ENCODE data around the gene ADI1. TPM values are rescaled to one million over a fixed set of nuclear protein-coding genes. Genes with fewer than 3 reads are reported as not detected.

ADI1 gene
- total and polyA plus RNA-seq, 2 of the 4 experiments (the other 2 are of a cell fraction), result 43.2 to 46.0 TPM

GRCh38 chr2:3539836-3540235 lies 20.5 kb upstream of the ADI1 start:
- H3K9me1 ChIP-seq (ENCODE audit: insufficient read depth, low read length), result peaks cover 6% of the 10 kb centered on the region; the same call in 1 of the 2 replicates
- H3K36me3 ChIP-seq (ENCODE audit: control insufficient read depth, insufficient read depth, low read length), result peaks cover 23% of the 10 kb centered on the region
- H3K14ac ChIP-seq (replicated peaks; ENCODE audit: low read depth, low read length), result no peak overlapping the region
- H3K27me3 ChIP-seq (ENCODE audit: control insufficient read depth, insufficient read depth, low read length), result no peaks in the 10 kb centered on the region
- no peak overlapping the region for H3K4ac ChIP-seq (ENCODE audit: low read depth, low read length)
- no peak overlapping the region for H2BK5ac ChIP-seq (ENCODE audit: low read depth, low read length, poor library complexity, severe bottlenecking)
- TF ChIP-seq POLR2A (IDR thresholded peaks at IDR 0.05; ENCODE audit: low read depth, low read length) (no peak), FOS (IDR thresholded peaks at IDR 0.05; ENCODE audit: low read depth, low read length) (no peak), MXI1 (IDR thresholded peaks at IDR 0.05; ENCODE audit: borderline replicate concordance, low read depth, low read length) (no peak)
- TF ChIP-seq, protein P1, sequence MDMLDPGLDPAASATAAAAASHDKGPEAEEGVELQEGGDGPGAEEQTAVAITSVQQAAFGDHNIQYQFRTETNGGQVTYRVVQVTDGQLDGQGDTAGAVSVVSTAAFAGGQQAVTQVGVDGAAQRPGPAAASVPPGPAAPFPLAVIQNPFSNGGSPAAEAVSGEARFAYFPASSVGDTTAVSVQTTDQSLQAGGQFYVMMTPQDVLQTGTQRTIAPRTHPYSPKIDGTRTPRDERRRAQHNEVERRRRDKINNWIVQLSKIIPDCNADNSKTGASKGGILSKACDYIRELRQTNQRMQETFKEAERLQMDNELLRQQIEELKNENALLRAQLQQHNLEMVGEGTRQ (IDR thresholded peaks at IDR 0.05; ENCODE audit: low read depth, low read length), result no peak
- TF ChIP-seq, protein P2, sequence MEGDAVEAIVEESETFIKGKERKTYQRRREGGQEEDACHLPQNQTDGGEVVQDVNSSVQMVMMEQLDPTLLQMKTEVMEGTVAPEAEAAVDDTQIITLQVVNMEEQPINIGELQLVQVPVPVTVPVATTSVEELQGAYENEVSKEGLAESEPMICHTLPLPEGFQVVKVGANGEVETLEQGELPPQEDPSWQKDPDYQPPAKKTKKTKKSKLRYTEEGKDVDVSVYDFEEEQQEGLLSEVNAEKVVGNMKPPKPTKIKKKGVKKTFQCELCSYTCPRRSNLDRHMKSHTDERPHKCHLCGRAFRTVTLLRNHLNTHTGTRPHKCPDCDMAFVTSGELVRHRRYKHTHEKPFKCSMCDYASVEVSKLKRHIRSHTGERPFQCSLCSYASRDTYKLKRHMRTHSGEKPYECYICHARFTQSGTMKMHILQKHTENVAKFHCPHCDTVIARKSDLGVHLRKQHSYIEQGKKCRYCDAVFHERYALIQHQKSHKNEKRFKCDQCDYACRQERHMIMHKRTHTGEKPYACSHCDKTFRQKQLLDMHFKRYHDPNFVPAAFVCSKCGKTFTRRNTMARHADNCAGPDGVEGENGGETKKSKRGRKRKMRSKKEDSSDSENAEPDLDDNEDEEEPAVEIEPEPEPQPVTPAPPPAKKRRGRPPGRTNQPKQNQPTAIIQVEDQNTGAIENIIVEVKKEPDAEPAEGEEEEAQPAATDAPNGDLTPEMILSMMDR (conservative IDR thresholded peaks at IDR 0.05; ENCODE audit: low read depth, low read length), result no peak
- no peak overlapping the region for H3K4me2 ChIP-seq (ENCODE audit: low read depth, low read length)
- no peak overlapping the region for H3K4me3 ChIP-seq (ENCODE audit: insufficient read depth, low read depth, low read length)
- DNase-seq (no peak), ATAC-seq (ENCODE audit: low read depth) (no peak)
- POLR2A ChIA-PET (ENCODE audit: unreplicated experiment), result no interaction called here
- no peaks in the 10 kb centered on the region for H3K9me3 ChIP-seq (ENCODE audit: control insufficient read depth, insufficient read depth, low read length)
- H2BK120ac ChIP-seq (ENCODE audit: low read depth, low read length), result no peak overlapping the region
- no peak overlapping the region for H3K9ac ChIP-seq (ENCODE audit: low read depth, low read length)
- WGBS, 2 experiments (ENCODE audit: extremely low coverage in 2 of 2, insufficient read length in 1 of 2), result 100% methylated on average over 2 of the region's 9 CpGs; no CpG with 5 or more reads in 1 of the 2 experiments
- dilution Hi-C loops (cut with HindIII; ENCODE audit: low sequenced_read_pairs, unreplicated experiment) (no loop called here), intact Hi-C loops (cut with micrococcal nuclease) (no loop called here), in situ Hi-C loops (cut with MboI; ENCODE audit: low sequenced_read_pairs) (no loop called here)
- no peaks in the 10 kb centered on the region for H4K20me1 ChIP-seq (ENCODE audit: insufficient read depth, low read length)
- peaks cover 13% of the 10 kb centered on the region for H3K4me1 ChIP-seq (ENCODE audit: control insufficient read depth, insufficient read depth, low read length)
- H3K56ac ChIP-seq (ENCODE audit: extremely low read depth, insufficient read depth, low read length), result no peak overlapping the region
- BruUV-seq (replicated peaks), result no TSS peak
- no peak overlapping the region for H4K91ac ChIP-seq (ENCODE audit: insufficient read depth, low read depth, low read length)
- peaks cover 10 to 17% of the 10 kb centered on the region in 2 experiments; a peak in 3 of 4 replicates for H3K79me1 ChIP-seq (ENCODE audit: low read depth in 1 of 2, low read length in 2 of 2)
- CTCF ChIA-PET, result interaction anchor here (0.6 kb wide), 1 partner anchor 50 kb away, joined by 3 read pairs; no protein-coding TSS in a partner anchor
- H2AK9ac ChIP-seq (replicated peaks; ENCODE audit: low read depth, low read length, poor library complexity), result no peak overlapping the region
- H3K27ac ChIP-seq (ENCODE audit: insufficient read depth, low read length), result no peak overlapping the region
- no peak overlapping the region for H3K18ac ChIP-seq (ENCODE audit: low read depth, low read length)
- no peak overlapping the region for H4K8ac ChIP-seq (ENCODE audit: low read depth in 2 of 2, low read length in 2 of 2)
- no peak overlapping the region for H2AFZ ChIP-seq (replicated peaks; ENCODE audit: low read length, poor library complexity)
- no peak overlapping the region for H4K5ac ChIP-seq (ENCODE audit: low read depth, low read length)
- H2AK5ac ChIP-seq (ENCODE audit: low read depth, low read length), result no peak overlapping the region
- no peak overlapping the region for H2BK20ac ChIP-seq (ENCODE audit: low read depth, low read length)
- H3K23ac ChIP-seq (ENCODE audit: low read depth, low read length), result no peak overlapping the region
- H2BK15ac ChIP-seq (ENCODE audit: low read depth, low read length), result no peak overlapping the region

Measured in IMR-90 (cell line).